Kidney epithelial cell (primary cell): Measurements from ENCODE around the gene DUSP8. TPM values are rescaled to one million over a fixed set of nuclear protein-coding genes. Genes with fewer than 3 reads are reported as not detected.
"Not testable (repeated sequence)": the region's sequence is repeated elsewhere in the genome, so short reads cannot be mapped to it uniquely, and the experiment has no call there.

Experiments used
- DNase-seq: peaks from one replicate; pipeline ENCODE4 v3.0.0-alpha.2; 2010; ENCODE audit warnings: low read depth
- H3K27me3 ChIP-seq: 2 replicates; pipeline ENCODE4 v1.6.0; 2011; ENCODE audit warnings: low read length; ENCODE audit not compliant: control insufficient read depth, insufficient read depth
- H3K36me3 ChIP-seq: 2 replicates; pipeline ENCODE4 v1.5.1; 2011; ENCODE audit warnings: low read length; ENCODE audit not compliant: control insufficient read depth, insufficient read depth
- H3K4me3 ChIP-seq: 2 replicates; pipeline ENCODE4 v1.5.1; 2011; ENCODE audit warnings: low read depth, mild to moderate bottlenecking, control low read depth, low read length
- CTCF ChIP-seq: IDR thresholded peaks from 2 replicates; pipeline ENCODE4 v1.5.1; 2011; ENCODE audit warnings: mild to moderate bottlenecking, moderate library complexity, low read length, control low read depth, inconsistent platforms; ENCODE audit not compliant: insufficient read depth, poor library complexity, severe bottlenecking
- total RNA-seq: library from RNA; depleted of rRNA; stranded (reverse); fragments of >200 nt; gene quantifications from 2 replicates; pipeline ENCODE4 v1.2.3, GENCODE V29; 2015

DUSP8 gene
- total RNA-seq, 1 donor from 2014 or later: 7.6 TPM

GRCh38 chr11:1586699-1587098 is 14.6 kb upstream of the DUSP8 start:
- DNase-seq: no peak
- Histone ChIP-seq H3K36me3 (no peaks in the 10 kb centered on the region), H3K27me3 (no peaks in the 10 kb centered on the region), H3K4me3 (no peak overlapping the region)
- no peak for TF ChIP-seq CTCF

- not testable (repeated sequence) for DNase-seq, H3K4me3 ChIP-seq, H3K36me3 ChIP-seq, H3K27me3 ChIP-seq
Measured at GRCh38 chr11:1584661-1585370, 12.7 kb upstream of the DUSP8 start, which contains the start of gene KRTAP5-1. Gene KRTAP5-1 (minus strand): TSS chr11:1585283. CDS start chr11:1585249, 34 bp downstream.

GRCh38 chr11:1582909-1583308 is 10.8 kb upstream of the DUSP8 start:
- not testable (repeated sequence) for H3K27me3 ChIP-seq, H3K4me3 ChIP-seq, DNase-seq, H3K36me3 ChIP-seq

- no peaks in the 10 kb centered on the region for H3K27me3 ChIP-seq
- no peak for TF ChIP-seq CTCF
- DNase-seq: no peak
- no peak overlapping the region for H3K4me3 ChIP-seq
- no peaks in the 10 kb centered on the region for H3K36me3 ChIP-seq
Measured at GRCh38 chr11:1581976-1582375, 9.9 kb upstream of the DUSP8 start.

GRCh38 chr11:1576825-1577224 is 4.8 kb upstream of the DUSP8 start:
- Histone ChIP-seq H3K4me3 (no peak overlapping the region), H3K27me3 (peaks cover 3% of the 10 kb centered on the region), H3K36me3 (no peaks in the 10 kb centered on the region)
- no peak for TF ChIP-seq CTCF
- DNase-seq: no peak

GRCh38 chr11:1575756-1576155 is 3.7 kb upstream of the DUSP8 start:
- DNase-seq, H3K27me3 ChIP-seq, H3K4me3 ChIP-seq, H3K36me3 ChIP-seq: not testable (repeated sequence)

- peaks cover 3% of the 10 kb centered on the region for H3K27me3 ChIP-seq
- H3K4me3 ChIP-seq: no peak overlapping the region
- no peaks in the 10 kb centered on the region for H3K36me3 ChIP-seq
- DNase-seq: no peak
- TF ChIP-seq CTCF: no peak
Measured at GRCh38 chr11:1574933-1575242, 2.8 kb upstream of the DUSP8 start.
